ENCODE data around the gene NEDD4L.

The NEDD4L gene

DNA sequence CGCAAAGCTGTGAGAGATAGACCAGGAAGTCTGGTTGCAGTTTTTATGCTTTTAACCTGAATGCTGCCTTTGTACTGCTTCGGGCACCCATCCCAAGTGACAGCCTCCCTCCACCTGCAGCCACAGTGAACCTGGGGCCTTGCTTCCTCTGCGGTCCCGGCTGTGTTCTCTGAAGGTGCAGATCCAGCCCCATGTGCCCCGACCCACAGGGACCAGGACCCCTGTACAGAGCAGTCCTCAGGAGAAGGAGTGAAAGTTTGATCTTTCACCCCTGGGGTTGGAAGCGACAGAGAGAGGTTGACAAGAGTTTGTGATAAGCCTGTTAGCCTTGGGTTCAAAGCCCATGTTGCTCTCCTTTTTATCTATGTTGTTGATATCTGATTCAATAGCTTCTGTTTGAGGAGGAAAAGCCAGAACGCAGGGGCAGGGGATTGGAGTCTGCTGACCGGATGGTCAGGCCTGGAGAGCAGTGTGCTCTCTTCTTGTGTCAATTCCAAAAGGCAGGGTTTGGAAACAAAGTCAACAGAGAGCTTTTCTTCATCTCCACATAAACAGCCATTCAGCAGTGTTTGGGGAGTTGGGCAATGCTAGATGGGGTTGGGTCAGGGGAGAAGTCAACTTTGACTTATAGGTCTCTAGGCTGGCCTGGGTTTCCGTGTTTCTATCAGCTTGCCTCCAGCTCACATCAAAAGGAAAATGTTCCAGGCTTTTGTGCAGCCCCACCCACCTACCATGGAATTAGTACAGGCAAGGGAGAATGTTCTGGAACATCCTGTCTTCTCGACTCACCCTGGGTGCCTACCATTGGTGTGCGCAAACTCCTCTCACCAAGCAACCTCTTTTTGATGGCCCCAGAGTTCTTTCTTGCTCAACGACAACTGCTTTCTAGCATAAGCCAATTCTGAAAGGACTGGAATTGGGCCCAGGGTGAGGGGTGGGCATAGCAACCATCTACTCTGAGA lies 369.9 kb downstream of the NEDD4L start:
- Histone ChIP-seq H3K23ac (ENCODE audit: low read depth, low read length, poor library complexity) (no peak overlapping the region), H2BK15ac (ENCODE audit: low read length) (no peak overlapping the region), H3K36me3 (replicated peaks in 1 of 2; ENCODE audit: control insufficient read depth in 2 of 2, insufficient read depth in 2 of 2, low read length in 2 of 2) (no peaks in the 10 kb centered on the region), H3K14ac (ENCODE audit: low read length) (peak overlapping the region; percentile 11), H3K4me1 (ENCODE audit: control insufficient read depth in 2 of 2, insufficient read depth in 1 of 2, low read depth in 1 of 2, low read length in 2 of 2) (peaks cover 0 to 2% of the 10 kb centered on the region in 2 donors), H4K91ac (ENCODE audit: low read depth, low read length, poor library complexity) (no peak overlapping the region), H3K27me3 (ENCODE audit: control insufficient read depth in 3 of 3, insufficient read depth in 3 of 3, low read depth in 1 of 3, low read length in 3 of 3) (peaks cover 0 to 39% (median 0%) of the 10 kb centered on the region in 3 experiments), H2BK12ac (ENCODE audit: low read length) (no peak overlapping the region), H3K18ac (ENCODE audit: low read length) (no peak overlapping the region), H2AFZ (ENCODE audit: low read length) (no peak overlapping the region), H2AK5ac (ENCODE audit: low read depth, low read length) (no peak overlapping the region), H3K4me2 (ENCODE audit: insufficient read depth, low read length, poor library complexity, severe bottlenecking) (no peak overlapping the region), H4K8ac (ENCODE audit: low read depth, low read length) (no peak overlapping the region), H3K4me3 (ENCODE audit: low read length in 2 of 2) (no peak overlapping the region), H3K27ac (replicated peaks; ENCODE audit: low read length) (no peak overlapping the region), H3K79me1 (ENCODE audit: low read depth, low read length) (no peaks in the 10 kb centered on the region), H2BK120ac (ENCODE audit: low read depth, low read length) (no peak overlapping the region), H3K9ac (ENCODE audit: low read depth, low read length, poor library complexity) (no peak overlapping the region), H3K9me3 (replicated peaks in 1 of 2; ENCODE audit: control insufficient read depth in 2 of 2, insufficient read depth in 1 of 2, low read depth in 1 of 2, low read length in 2 of 2) (no peaks in the 10 kb centered on the region), H3K4ac (ENCODE audit: low read length) (no peak overlapping the region), H2BK5ac (ENCODE audit: low read length) (no peak overlapping the region)
- no CpG with 5 or more reads among the region's 12 CpGs for WGBS, 2 donors (ENCODE audit: extremely low coverage in 2 of 2, insufficient read length in 2 of 2, insufficient replicate concordance in 1 of 2)
- no peak for DNase-seq (ENCODE audit: low spot score)

DNA sequence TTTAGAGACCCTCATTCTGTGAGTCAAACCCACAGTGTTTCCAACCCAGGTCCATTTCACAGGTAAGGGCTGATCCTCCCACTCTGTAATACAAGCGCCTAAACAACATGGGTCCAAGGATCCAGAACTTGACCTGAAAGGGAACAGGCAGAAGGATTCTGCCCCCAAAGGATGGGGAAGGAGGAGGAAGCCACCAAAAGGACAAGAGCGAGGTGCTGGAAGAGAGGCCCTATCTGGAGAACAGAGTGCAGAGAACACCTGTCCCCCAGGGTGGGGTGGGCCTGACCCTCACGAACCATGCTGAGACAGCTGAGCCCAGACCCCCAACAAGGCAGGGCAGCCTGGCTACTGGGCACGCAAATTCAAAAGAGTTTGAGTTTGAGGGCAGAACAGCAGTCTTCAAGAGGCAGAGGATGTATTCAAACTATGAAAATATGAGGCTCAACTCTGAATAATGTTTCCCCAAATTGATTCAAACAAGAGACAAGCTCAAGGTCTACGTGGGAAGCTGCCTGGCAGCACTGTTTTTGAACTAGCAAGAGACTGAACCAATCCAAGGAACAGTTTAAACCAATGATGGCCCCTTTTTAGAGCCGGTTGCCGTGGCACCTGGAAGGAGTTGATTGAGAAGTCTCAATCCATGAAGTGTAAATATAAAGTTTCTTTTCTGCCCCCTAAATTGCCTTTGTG lies 372.1 kb downstream of the NEDD4L start:
- Histone ChIP-seq H3K4me3 (ENCODE audit: low read length in 2 of 2) (no peak overlapping the region), H3K79me1 (ENCODE audit: low read depth, low read length) (no peaks in the 10 kb centered on the region), H3K27ac (replicated peaks; ENCODE audit: low read length) (no peak overlapping the region), H4K91ac (ENCODE audit: low read depth, low read length, poor library complexity) (no peak overlapping the region), H3K14ac (ENCODE audit: low read length) (no peak overlapping the region), H2BK120ac (ENCODE audit: low read depth, low read length) (no peak overlapping the region), H3K27me3 (ENCODE audit: control insufficient read depth in 3 of 3, insufficient read depth in 3 of 3, low read depth in 1 of 3, low read length in 3 of 3) (peaks cover 0 to 26% (median 0%) of the 10 kb centered on the region in 3 experiments), H3K18ac (ENCODE audit: low read length) (no peak overlapping the region), H3K9ac (ENCODE audit: low read depth, low read length, poor library complexity) (no peak overlapping the region), H2AK5ac (ENCODE audit: low read depth, low read length) (no peak overlapping the region), H2BK12ac (ENCODE audit: low read length) (no peak overlapping the region), H3K4me1 (ENCODE audit: control insufficient read depth in 2 of 2, insufficient read depth in 1 of 2, low read depth in 1 of 2, low read length in 2 of 2) (peaks cover 0 to 2% of the 10 kb centered on the region in 2 donors), H2BK15ac (ENCODE audit: low read length) (no peak overlapping the region), H3K36me3 (replicated peaks in 1 of 2; ENCODE audit: control insufficient read depth in 2 of 2, insufficient read depth in 2 of 2, low read length in 2 of 2) (no peaks in the 10 kb centered on the region), H3K4ac (ENCODE audit: low read length) (no peak overlapping the region), H3K4me2 (ENCODE audit: insufficient read depth, low read length, poor library complexity, severe bottlenecking) (no peak overlapping the region), H3K9me3 (replicated peaks in 1 of 2; ENCODE audit: control insufficient read depth in 2 of 2, insufficient read depth in 1 of 2, low read depth in 1 of 2, low read length in 2 of 2) (peaks cover 0 to 5% of the 10 kb centered on the region in 2 donors), H3K23ac (ENCODE audit: low read depth, low read length, poor library complexity) (no peak overlapping the region), H4K8ac (ENCODE audit: low read depth, low read length) (no peak overlapping the region), H2BK5ac (ENCODE audit: low read length) (no peak overlapping the region), H2AFZ (ENCODE audit: low read length) (peak overlapping the region; percentile 30)
- WGBS, 2 donors (ENCODE audit: extremely low coverage in 2 of 2, insufficient read length in 2 of 2, insufficient replicate concordance in 1 of 2), result no CpG with 5 or more reads among the region's 7 CpGs
- no peak for DNase-seq (ENCODE audit: low spot score)

DNA sequence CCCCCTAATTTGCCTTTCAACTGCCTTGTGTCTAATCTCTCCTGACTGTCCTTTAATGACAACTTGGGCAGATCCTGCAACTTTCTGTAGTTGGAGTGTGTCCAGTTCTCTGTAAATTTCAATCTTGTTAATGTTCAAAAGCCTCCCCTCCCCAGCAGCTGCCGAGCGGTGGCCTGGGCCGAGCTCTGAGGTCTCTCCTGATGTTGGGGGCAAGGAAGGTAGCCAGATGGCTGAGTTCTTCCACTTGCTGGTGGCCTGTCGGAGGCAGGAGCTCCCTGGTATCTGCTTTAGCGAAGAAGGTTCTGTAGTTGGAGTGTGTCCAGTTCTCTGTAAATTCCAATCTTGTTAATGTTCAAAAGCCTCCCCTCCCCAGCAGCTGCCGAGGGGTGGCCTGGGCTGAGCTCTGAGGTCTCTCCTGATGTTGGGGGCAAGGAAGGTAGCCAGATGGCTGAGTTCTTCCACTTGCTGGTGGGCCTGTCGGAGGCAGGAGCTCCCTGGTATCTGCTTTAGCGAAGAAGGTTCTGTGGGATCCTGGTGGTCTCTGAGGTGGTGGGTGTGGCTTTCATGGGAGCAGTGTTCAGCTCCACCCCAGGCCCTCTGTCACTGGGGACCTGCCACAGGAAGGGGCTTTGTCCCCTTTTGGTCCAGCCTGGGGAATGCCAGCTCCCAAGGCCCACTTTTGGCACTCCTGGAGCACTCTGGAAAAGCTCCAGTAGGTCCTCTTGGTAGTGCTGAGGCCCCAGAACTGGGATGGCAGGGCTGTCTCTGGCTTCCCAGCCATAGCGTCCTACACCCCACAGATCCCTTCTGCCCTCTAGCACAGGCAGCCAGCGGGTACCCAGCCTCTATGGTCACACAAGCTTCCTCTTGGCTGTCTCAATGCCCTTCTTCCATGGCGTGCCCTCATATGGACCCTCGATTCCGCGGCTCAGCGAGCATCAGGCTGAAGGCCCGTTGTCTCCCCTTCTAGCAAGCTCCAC lies 373.0 kb downstream of the NEDD4L start:
- H4K91ac ChIP-seq (ENCODE audit: low read depth, low read length, poor library complexity), result no peak overlapping the region
- H3K23ac ChIP-seq (ENCODE audit: low read depth, low read length, poor library complexity), result no peak overlapping the region
- no peaks in the 10 kb centered on the region for H3K79me1 ChIP-seq (ENCODE audit: low read depth, low read length)
- peaks cover 0 to 5% of the 10 kb centered on the region in 2 donors for H3K9me3 ChIP-seq (replicated peaks in 1 of 2; ENCODE audit: control insufficient read depth in 2 of 2, insufficient read depth in 1 of 2, low read depth in 1 of 2, low read length in 2 of 2)
- no peak overlapping the region for H3K14ac ChIP-seq (ENCODE audit: low read length)
- H2AK5ac ChIP-seq (ENCODE audit: low read depth, low read length), result peak overlapping the region; percentile 12
- WGBS, 2 donors (ENCODE audit: extremely low coverage in 2 of 2, insufficient read length in 2 of 2, insufficient replicate concordance in 1 of 2), result no CpG with 5 or more reads among the region's 16 CpGs
- no peak overlapping the region for H3K4me2 ChIP-seq (ENCODE audit: insufficient read depth, low read length, poor library complexity, severe bottlenecking)
- H3K4me1 ChIP-seq (ENCODE audit: control insufficient read depth in 2 of 2, insufficient read depth in 1 of 2, low read depth in 1 of 2, low read length in 2 of 2), result peaks cover 0 to 2% of the 10 kb centered on the region in 2 donors
- H3K36me3 ChIP-seq (replicated peaks in 1 of 2; ENCODE audit: control insufficient read depth in 2 of 2, insufficient read depth in 2 of 2, low read length in 2 of 2), result no peaks in the 10 kb centered on the region
- H3K18ac ChIP-seq (ENCODE audit: low read length), result no peak overlapping the region
- no peak overlapping the region for H3K4me3 ChIP-seq (ENCODE audit: low read length in 2 of 2)
- H3K27me3 ChIP-seq (ENCODE audit: control insufficient read depth in 3 of 3, insufficient read depth in 3 of 3, low read depth in 1 of 3, low read length in 3 of 3), result peaks cover 0 to 26% (median 0%) of the 10 kb centered on the region in 3 experiments
- H2BK15ac ChIP-seq (ENCODE audit: low read length), result no peak overlapping the region
- H3K4ac ChIP-seq (ENCODE audit: low read length), result no peak overlapping the region
- H3K9ac ChIP-seq (ENCODE audit: low read depth, low read length, poor library complexity), result no peak overlapping the region
- H2BK120ac ChIP-seq (ENCODE audit: low read depth, low read length), result no peak overlapping the region
- peak overlapping the region; percentile 30 for H2AFZ ChIP-seq (ENCODE audit: low read length)
- no peak overlapping the region for H3K27ac ChIP-seq (replicated peaks; ENCODE audit: low read length)
- DNase-seq (ENCODE audit: low spot score), result no peak
- H2BK5ac ChIP-seq (ENCODE audit: low read length), result no peak overlapping the region
- no peak overlapping the region for H4K8ac ChIP-seq (ENCODE audit: low read depth, low read length)
- H2BK12ac ChIP-seq (ENCODE audit: low read length), result no peak overlapping the region

Measured in neuronal stem cell (in vitro differentiated cells).